Stomach (tissue), 9 donors: ENCODE results near the gene PTPRK. TPM values are rescaled to one million over a fixed set of nuclear protein-coding genes. Genes with fewer than 3 reads are reported as not detected.

Experiments
- DNase-seq, 2 donors: peaks; one replicate each; pipeline versions ENCODE4 v3.0.0 to v3.0.0-alpha.2; 2013 to 2019
- H3K27ac ChIP-seq, 5 donors: fragments of 200-600 bp in 4 of 5; sonication (generic) in 4 of 5; one replicate each; pipeline ENCODE4 v1.5.1; 2013 to 2019; ENCODE audit warnings: mild to moderate bottlenecking in 1 of 5, moderate library complexity in 1 of 5
- H3K27me3 ChIP-seq, 3 donors: fragments of 200-600 bp; sonication (generic); one replicate each; pipeline ENCODE4 v1.5.1; 2017 to 2019; ENCODE audit warnings: mixed run types in 1 of 3
- H3K36me3 ChIP-seq, 4 donors: fragments of 200-600 bp; sonication (generic); 1 replicate in 3 of 4; 2 replicates in 1 of 4; pipeline ENCODE4 v1.5.1; 2016 to 2019
- H3K4me1 ChIP-seq, 4 donors: fragments of 200-600 bp; sonication (generic); one replicate each; pipeline ENCODE4 v1.5.1; 2016 to 2019
- H3K4me3 ChIP-seq, 4 donors: fragments of 200-600 bp; sonication (generic) in 3 of 4; one replicate each; pipeline ENCODE4 v1.5.1; 2016 to 2019; ENCODE audit warnings: mild to moderate bottlenecking in 1 of 4
- H3K9me3 ChIP-seq, 4 donors: fragments of 200-600 bp; sonication (generic); one replicate each; pipeline ENCODE4 v1.5.1; 2016 to 2019
- EP300 ChIP-seq: sonication (generic); formaldehyde crosslinking; IDR thresholded peaks from one replicate; pipeline ENCODE4 v1.6.1; 2017; ENCODE audit warnings: antibody characterized with exemption
- POLR2A ChIP-seq, 4 donors: fragments of 450-650 bp; IDR thresholded peaks; one replicate each; pipeline ENCODE4 v1.6.1; 2016; ENCODE audit warnings: antibody characterized with exemption in 4 of 4, control low read depth in 2 of 4, mild to moderate bottlenecking in 1 of 4, moderate library complexity in 1 of 4
- POLR2AphosphoS5 ChIP-seq, 3 donors: sonication (generic); formaldehyde crosslinking; IDR thresholded peaks; one replicate each; pipeline ENCODE4 v1.6.1; 2016; ENCODE audit warnings: antibody characterized with exemption in 3 of 3
- WGBS, 5 donors: extraction: QIAGEN DNeasy Blood & Tissue Kit in 3 of 5; methylation state at CpG; one replicate each; pipeline versions ENCODE4 v1.1.5 to v1.1.7; 2013 to 2018; 5-methylcytosine and 5-hydroxymethylcytosine counted together
- intact Hi-C: fragments of 100-400 bp; cut with DNase I; formaldehyde crosslinking; loops from one replicate; pipeline ENCODE4 v1.15.1; 2023; ENCODE audit warnings: low total_unique reads
- polyA plus RNA-seq, 3 donors: library from polyadenylated mRNA; stranded (reverse); fragments of 200-250 nt; gene quantifications; one replicate each; pipeline ENCODE4 v1.2.3, GENCODE V29; 2013
- total RNA-seq, 5 donors: library from RNA; depleted of rRNA; stranded (reverse); fragments of >200 nt; gene quantifications; one replicate each; pipeline versions ENCODE4 v1.1.0 to v1.2.3, GENCODE V29; 2014 to 2016
- TF ChIP-seq, protein P1 (sequence below), 7 experiments: fragments of 450-650 bp in 4 of 7; fragments of 200-600 bp in 3 of 7; sonication (generic) in 3 of 7; IDR thresholded peaks; one replicate each; pipeline ENCODE4 v1.5.1; 2016 to 2019; ENCODE audit warnings: antibody characterized with exemption in 7 of 7, control low read depth in 2 of 7, mild to moderate bottlenecking in 1 of 7
- donor health status: healthy with polysubstance abuse.
- donor health status: Bipolar disorder and iron deficiency.
- donor health status: healthy.

Gene PTPRK
- total and polyA plus RNA-seq, 8 donors, result 7.0 to 644 (median 114) TPM

DNA sequence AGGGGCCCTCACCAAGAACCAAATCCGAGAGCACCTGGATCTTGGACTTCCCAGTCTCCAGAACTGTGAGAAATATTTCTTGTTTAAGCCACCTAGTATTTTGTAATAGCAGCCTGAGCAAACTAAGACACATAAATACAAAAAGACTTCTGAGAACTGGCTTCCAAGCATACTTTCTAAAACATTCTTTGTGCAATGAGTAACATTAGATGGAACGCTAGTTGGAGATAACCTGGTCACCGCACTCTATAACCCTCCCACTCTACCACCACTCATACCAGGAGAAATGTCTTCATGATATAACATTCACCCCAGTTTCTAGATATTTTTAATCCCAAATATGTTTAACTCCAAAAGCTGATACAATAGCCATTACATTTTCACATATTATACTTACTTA is 450.0 kb downstream of the PTPRK start:
- H3K4me3 ChIP-seq, result no peak overlapping the region
- H3K4me1 ChIP-seq, result peaks cover 0 to 10% (median 0%) of the 10 kb centered on the region in 4 donors
- no peak for TF ChIP-seq POLR2AphosphoS5 (IDR thresholded peaks at IDR 0.05)
- TF ChIP-seq, protein P1, sequence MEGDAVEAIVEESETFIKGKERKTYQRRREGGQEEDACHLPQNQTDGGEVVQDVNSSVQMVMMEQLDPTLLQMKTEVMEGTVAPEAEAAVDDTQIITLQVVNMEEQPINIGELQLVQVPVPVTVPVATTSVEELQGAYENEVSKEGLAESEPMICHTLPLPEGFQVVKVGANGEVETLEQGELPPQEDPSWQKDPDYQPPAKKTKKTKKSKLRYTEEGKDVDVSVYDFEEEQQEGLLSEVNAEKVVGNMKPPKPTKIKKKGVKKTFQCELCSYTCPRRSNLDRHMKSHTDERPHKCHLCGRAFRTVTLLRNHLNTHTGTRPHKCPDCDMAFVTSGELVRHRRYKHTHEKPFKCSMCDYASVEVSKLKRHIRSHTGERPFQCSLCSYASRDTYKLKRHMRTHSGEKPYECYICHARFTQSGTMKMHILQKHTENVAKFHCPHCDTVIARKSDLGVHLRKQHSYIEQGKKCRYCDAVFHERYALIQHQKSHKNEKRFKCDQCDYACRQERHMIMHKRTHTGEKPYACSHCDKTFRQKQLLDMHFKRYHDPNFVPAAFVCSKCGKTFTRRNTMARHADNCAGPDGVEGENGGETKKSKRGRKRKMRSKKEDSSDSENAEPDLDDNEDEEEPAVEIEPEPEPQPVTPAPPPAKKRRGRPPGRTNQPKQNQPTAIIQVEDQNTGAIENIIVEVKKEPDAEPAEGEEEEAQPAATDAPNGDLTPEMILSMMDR (IDR thresholded peaks at IDR 0.05), result no peak
- no peak for TF ChIP-seq EP300
- no peak for TF ChIP-seq POLR2A (IDR thresholded peaks at IDR 0.05)
- DNase-seq, result no peak
- no peak overlapping the region for H3K27ac ChIP-seq
- no peaks in the 10 kb centered on the region for H3K27me3 ChIP-seq
- 65 to 67% (median 66%) methylated on average over 3 of the region's 3 CpGs for WGBS, 5 donors
- intact Hi-C loops, result no loop called here
- peaks cover 0 to 24% (median 14%) of the 10 kb centered on the region in 4 donors for H3K36me3 ChIP-seq
- no peaks in the 10 kb centered on the region for H3K9me3 ChIP-seq

DNA sequence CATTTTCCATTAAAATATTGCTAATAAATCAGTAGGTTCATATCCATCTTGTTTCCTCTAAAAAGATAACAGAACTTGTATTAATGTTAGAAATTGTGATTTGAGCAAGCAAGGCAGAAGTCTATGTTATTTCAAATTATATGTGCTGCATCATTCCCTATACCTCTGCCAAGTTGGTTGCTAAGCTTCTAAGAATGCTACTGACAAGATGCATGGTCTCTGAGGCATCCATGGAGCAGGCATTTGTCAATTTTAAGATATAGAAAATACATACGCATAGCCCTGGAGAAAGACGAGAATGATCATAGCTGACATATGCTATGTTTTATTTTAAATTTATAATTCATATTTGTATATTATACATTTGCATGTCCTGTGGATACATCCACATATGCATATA is 451.2 kb downstream of the PTPRK start:
- DNase-seq, result peak in 1 of 2 donors; percentile 13
- H3K27ac ChIP-seq, result no peak overlapping the region
- 90 to 98% (median 94%) methylated on average over 2 of the region's 2 CpGs for WGBS, 5 donors
- peaks cover 0 to 18% (median 3%) of the 10 kb centered on the region in 4 donors for H3K4me1 ChIP-seq
- peaks cover 0 to 20% (median 14%) of the 10 kb centered on the region in 4 donors for H3K36me3 ChIP-seq
- intact Hi-C loops, result no loop called here
- H3K9me3 ChIP-seq, result no peaks in the 10 kb centered on the region
- H3K27me3 ChIP-seq, result no peaks in the 10 kb centered on the region
- H3K4me3 ChIP-seq, result no peak overlapping the region
- TF ChIP-seq POLR2AphosphoS5 (IDR thresholded peaks at IDR 0.05), result no peak
- TF ChIP-seq, protein P1 (IDR thresholded peaks at IDR 0.05), result no peak
- no peak for TF ChIP-seq POLR2A (IDR thresholded peaks at IDR 0.05)
- TF ChIP-seq EP300, result no peak

DNA sequence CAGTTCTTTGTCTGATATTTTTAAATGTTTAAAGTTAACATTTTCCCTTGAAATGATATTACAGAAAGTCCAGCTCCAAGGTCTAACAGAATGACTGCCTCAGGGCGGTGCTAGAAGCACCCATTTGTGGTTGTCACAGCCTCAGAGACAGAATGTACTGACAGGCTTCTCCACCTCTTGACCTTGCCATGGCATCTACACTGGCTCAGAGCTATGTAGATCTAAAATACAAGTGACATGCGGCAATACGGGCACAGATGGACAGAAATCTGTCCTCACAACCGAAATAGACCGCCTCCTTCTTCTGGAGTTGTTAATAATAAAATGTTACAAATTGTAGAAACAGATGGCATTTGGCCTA is 452.3 kb downstream of the PTPRK start:
- TF ChIP-seq, protein P1 (IDR thresholded peaks at IDR 0.05), result no peak
- TF ChIP-seq POLR2A (IDR thresholded peaks at IDR 0.05) (no peak), EP300 (no peak)
- DNase-seq, result no peak
- Histone ChIP-seq H3K9me3 (no peaks in the 10 kb centered on the region), H3K4me1 (peaks cover 0 to 26% (median 6%) of the 10 kb centered on the region in 4 donors), H3K36me3 (peaks cover 0 to 20% (median 14%) of the 10 kb centered on the region in 4 donors), H3K27ac (no peak overlapping the region), H3K27me3 (no peaks in the 10 kb centered on the region), H3K4me3 (no peak overlapping the region)
- intact Hi-C loops, result no loop called here
- WGBS, 5 donors, result 92 to 95% (median 94%) methylated on average over 5 of the region's 5 CpGs

DNA sequence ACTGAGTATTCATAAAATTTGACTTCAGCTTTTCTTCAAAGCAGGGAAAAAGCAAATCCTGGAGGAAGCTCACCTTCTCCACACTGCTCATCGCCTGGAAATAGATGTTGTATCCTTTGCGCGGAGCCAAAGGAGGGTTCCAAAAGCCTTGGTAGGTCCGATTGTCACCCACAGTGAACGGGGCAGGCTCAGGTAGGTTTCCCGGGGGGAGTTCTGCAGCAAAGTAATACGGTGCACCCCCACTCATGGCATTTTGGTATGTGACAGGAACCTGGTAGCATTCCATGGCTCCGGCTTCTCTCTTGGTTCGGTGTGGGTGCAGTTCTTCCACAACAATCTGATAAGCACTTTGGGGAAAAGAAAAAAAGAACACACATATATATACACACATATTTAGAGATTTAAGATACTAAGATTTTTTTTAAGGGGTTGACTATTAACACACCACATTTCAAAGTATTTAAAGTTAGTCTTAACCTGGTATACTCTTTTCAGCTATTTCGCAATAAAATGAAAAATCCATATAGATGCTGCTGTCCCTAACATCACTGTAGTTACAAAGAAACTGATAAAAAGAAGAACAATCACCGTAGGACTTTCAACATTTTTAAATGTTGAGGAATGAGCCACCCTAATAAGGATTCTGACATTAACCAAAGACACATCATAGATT is 452.8 kb downstream of the PTPRK start:
- TF ChIP-seq, protein P1 (IDR thresholded peaks at IDR 0.05), result no peak
- TF ChIP-seq EP300 (no peak), POLR2AphosphoS5 (IDR thresholded peaks at IDR 0.05) (no peak), POLR2A (IDR thresholded peaks at IDR 0.05) (no peak)
- no peak overlapping the region for H3K4me3 ChIP-seq
- no peak overlapping the region for H3K27ac ChIP-seq
- H3K36me3 ChIP-seq, result peaks cover 0 to 20% (median 14%) of the 10 kb centered on the region in 4 donors
- no peaks in the 10 kb centered on the region for H3K9me3 ChIP-seq
- WGBS, 5 donors, result 94 to 97% (median 94%) methylated on average over 11 of the region's 11 CpGs
- intact Hi-C loops, result no loop called here
- no peaks in the 10 kb centered on the region for H3K27me3 ChIP-seq
- H3K4me1 ChIP-seq, result peaks cover 0 to 26% (median 7%) of the 10 kb centered on the region in 4 donors
- DNase-seq, result no peak
